ENCODE measurements around the gene POLR2E. TPM values are rescaled to one million over a fixed set of nuclear protein-coding genes. Genes with fewer than 3 reads are reported as not detected.

Gene POLR2E
- total RNA-seq, 1 experiment from 2014 or later = 261 TPM

DNA sequence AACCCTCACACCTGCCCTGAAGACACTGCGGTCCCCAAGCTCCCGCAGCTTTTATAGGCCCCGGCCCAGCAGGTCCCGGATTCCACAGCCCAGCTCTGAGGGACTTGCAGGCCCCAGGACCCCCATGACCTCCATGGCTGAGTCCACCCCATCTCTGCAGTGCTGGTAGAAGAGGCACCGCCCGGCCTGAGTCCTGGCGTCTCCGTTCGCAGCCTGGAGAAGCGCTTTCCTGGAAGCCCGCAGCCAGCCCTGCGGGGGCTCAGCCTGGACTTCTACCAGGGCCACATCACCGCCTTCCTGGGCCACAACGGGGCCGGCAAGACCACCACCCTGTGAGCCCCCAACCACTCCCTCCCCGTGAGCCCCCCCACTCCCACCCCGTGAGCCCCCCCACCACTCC is 46.1 kb downstream of the POLR2E start:
- H3K23me2 ChIP-seq (ENCODE audit: insufficient read length, low read depth, low read length, poor library complexity, severe bottlenecking) = no peaks in the 10 kb centered on the region
- H2BK5ac ChIP-seq (ENCODE audit: insufficient read length, low read length) = no peak overlapping the region
- no peak overlapping the region for H4K8ac ChIP-seq (replicated peaks; ENCODE audit: insufficient read length, low read depth, low read length)
- no peak overlapping the region for H2BK15ac ChIP-seq (ENCODE audit: low read depth, low read length)
- no peak overlapping the region for H3K14ac ChIP-seq (ENCODE audit: insufficient read depth, low read length)
- H3K23ac ChIP-seq (ENCODE audit: insufficient read length, low read depth, low read length) = no peak overlapping the region
- Mint-ChIP-seq H3K4me3 (no peak overlapping the region), H3K9me3 (no peaks in the 10 kb centered on the region), H3K27ac (no peak overlapping the region), H3K27me3 (ENCODE audit: low read depth) (no peaks in the 10 kb centered on the region), H3K36me3 (ENCODE audit: insufficient read depth in 1 of 3, low read depth in 3 of 3) (peaks cover 0 to 8% (median 2%) of the 10 kb centered on the region in 3 experiments; a peak in 2 of 7 replicates), H3K4me1 (peaks cover 2 to 19% of the 10 kb centered on the region in 2 experiments; a peak in 3 of 4 replicates)
- no peak overlapping the region for H4K91ac ChIP-seq (ENCODE audit: insufficient read length, low read depth, low read length)
- H3K9ac ChIP-seq (ENCODE audit: extremely low read depth, insufficient read length, low read length) = no peak overlapping the region
- H4K5ac ChIP-seq (ENCODE audit: insufficient read length, low read depth, low read length) = no peak overlapping the region
- H3K27me3 ChIP-seq (ENCODE audit: insufficient read depth, low read length) = no peaks in the 10 kb centered on the region
- H2BK20ac ChIP-seq (ENCODE audit: low read depth, low read length, poor library complexity, severe bottlenecking) = no peak overlapping the region
- H3T11ph ChIP-seq (ENCODE audit: low read length) = no peak overlapping the region
- H4K20me1 ChIP-seq (ENCODE audit: control insufficient read depth, insufficient read depth, insufficient read length) = no peaks in the 10 kb centered on the region
- TF ChIP-seq, protein P1, sequence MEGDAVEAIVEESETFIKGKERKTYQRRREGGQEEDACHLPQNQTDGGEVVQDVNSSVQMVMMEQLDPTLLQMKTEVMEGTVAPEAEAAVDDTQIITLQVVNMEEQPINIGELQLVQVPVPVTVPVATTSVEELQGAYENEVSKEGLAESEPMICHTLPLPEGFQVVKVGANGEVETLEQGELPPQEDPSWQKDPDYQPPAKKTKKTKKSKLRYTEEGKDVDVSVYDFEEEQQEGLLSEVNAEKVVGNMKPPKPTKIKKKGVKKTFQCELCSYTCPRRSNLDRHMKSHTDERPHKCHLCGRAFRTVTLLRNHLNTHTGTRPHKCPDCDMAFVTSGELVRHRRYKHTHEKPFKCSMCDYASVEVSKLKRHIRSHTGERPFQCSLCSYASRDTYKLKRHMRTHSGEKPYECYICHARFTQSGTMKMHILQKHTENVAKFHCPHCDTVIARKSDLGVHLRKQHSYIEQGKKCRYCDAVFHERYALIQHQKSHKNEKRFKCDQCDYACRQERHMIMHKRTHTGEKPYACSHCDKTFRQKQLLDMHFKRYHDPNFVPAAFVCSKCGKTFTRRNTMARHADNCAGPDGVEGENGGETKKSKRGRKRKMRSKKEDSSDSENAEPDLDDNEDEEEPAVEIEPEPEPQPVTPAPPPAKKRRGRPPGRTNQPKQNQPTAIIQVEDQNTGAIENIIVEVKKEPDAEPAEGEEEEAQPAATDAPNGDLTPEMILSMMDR (conservative IDR thresholded peaks at IDR 0.05) = no peak
- H3K27ac ChIP-seq (ENCODE audit: insufficient read length, low read depth, low read length) = no peak overlapping the region
- H3K79me1 ChIP-seq (ENCODE audit: insufficient read depth, low read depth, low read length, poor library complexity, severe bottlenecking) = no peaks in the 10 kb centered on the region
- H3K79me2 ChIP-seq (ENCODE audit: insufficient read depth, low read length) = no peaks in the 10 kb centered on the region
- no peak overlapping the region for H2AK5ac ChIP-seq (ENCODE audit: insufficient read length, low read length)
- H2AFZ ChIP-seq (ENCODE audit: low read length) = no peak overlapping the region
- H3K56ac ChIP-seq (ENCODE audit: insufficient read length, low read depth, low read length) = no peak overlapping the region
- H3K4me1 ChIP-seq (ENCODE audit: insufficient read depth, low read length) = no peaks in the 10 kb centered on the region; the same call in 1 of the 2 replicates
- WGBS (ENCODE audit: extremely low coverage, insufficient read length, low lambda C conversion rate) = no CpG with 5 or more reads among the region's 17 CpGs
- DNase-seq = peak; percentile 24
- no peak overlapping the region for H2BK120ac ChIP-seq (ENCODE audit: low read depth, low read length, poor library complexity, severe bottlenecking)
- no peak overlapping the region for H2BK12ac ChIP-seq (ENCODE audit: insufficient read length, low read depth, low read length)
- H3K18ac ChIP-seq (ENCODE audit: insufficient read length, low read depth, low read length) = no peak overlapping the region
- no peaks in the 10 kb centered on the region for H3K9me3 ChIP-seq (ENCODE audit: control insufficient read depth, low read depth, low read length)
- H3K4ac ChIP-seq (ENCODE audit: low read depth, low read length) = no peak overlapping the region
- no peak overlapping the region for H3K4me2 ChIP-seq (ENCODE audit: insufficient read depth, insufficient read length, low read length)
